ENCODE measurements around the gene LRRK2.

Gene LRRK2

GRCh38 chr12:40254455-40255085 is 29.8 kb downstream of the LRRK2 start:
- TF ChIP-seq, protein P1, sequence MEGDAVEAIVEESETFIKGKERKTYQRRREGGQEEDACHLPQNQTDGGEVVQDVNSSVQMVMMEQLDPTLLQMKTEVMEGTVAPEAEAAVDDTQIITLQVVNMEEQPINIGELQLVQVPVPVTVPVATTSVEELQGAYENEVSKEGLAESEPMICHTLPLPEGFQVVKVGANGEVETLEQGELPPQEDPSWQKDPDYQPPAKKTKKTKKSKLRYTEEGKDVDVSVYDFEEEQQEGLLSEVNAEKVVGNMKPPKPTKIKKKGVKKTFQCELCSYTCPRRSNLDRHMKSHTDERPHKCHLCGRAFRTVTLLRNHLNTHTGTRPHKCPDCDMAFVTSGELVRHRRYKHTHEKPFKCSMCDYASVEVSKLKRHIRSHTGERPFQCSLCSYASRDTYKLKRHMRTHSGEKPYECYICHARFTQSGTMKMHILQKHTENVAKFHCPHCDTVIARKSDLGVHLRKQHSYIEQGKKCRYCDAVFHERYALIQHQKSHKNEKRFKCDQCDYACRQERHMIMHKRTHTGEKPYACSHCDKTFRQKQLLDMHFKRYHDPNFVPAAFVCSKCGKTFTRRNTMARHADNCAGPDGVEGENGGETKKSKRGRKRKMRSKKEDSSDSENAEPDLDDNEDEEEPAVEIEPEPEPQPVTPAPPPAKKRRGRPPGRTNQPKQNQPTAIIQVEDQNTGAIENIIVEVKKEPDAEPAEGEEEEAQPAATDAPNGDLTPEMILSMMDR (conservative IDR thresholded peaks at IDR 0.05; ENCODE audit: control insufficient read depth, insufficient read depth, low read depth, low read length): no peak
- DNase-seq (ENCODE audit: low read depth): no peak
- no peak overlapping the region for H3K4me3 ChIP-seq (ENCODE audit: control insufficient read depth, low read depth, low read length)

DNA sequence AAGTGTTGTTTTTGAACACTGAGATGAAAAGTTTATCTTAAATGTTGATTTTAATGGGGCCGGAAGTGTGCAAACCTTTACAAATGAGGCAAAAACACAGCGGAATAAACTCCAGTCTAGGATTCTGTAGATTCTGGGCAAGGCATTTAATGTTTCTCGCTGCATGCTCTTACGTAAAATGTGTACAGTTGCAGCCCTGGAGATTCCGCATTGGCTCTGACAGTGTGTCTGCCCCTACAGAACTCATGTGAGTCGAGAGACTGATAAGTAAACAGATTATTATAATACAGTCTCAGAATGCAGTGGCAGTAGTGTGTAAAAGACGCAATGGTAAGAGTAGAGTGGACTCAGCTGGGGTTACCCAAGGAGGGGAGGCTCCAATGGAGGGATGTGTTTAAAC is 33.6 kb downstream of the LRRK2 start:
- no peak for DNase-seq (ENCODE audit: low read depth)
- no peak overlapping the region for H3K4me3 ChIP-seq (ENCODE audit: control insufficient read depth, low read depth, low read length)
- TF ChIP-seq, protein P1 (conservative IDR thresholded peaks at IDR 0.05; ENCODE audit: control insufficient read depth, insufficient read depth, low read depth, low read length): no peak

DNA sequence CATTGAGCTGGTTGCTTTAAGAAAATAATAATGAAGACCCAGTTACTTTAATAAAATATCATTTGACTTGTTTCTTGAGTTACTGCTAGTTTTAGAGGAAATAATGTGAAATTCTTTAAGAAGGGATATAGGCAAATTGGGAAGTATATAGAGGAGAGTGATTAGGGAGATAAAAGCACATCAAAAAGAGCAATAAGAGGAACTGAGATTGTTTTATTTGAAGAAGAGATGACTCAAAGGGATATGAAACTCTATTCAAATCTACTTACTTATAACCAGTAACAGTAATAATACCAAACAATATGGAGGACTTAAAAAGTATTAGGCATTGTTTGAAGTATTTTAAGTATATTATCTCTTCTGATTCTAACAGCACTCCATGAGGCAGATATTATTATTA is 37.1 kb downstream of the LRRK2 start:
- H3K4me3 ChIP-seq (ENCODE audit: control insufficient read depth, low read depth, low read length): no peak overlapping the region
- TF ChIP-seq, protein P1 (conservative IDR thresholded peaks at IDR 0.05; ENCODE audit: control insufficient read depth, insufficient read depth, low read depth, low read length): no peak
- DNase-seq (ENCODE audit: low read depth): no peak

GRCh38 chr12:40262657-40263056 is 37.9 kb downstream of the LRRK2 start:
- H3K4me3 ChIP-seq (ENCODE audit: control insufficient read depth, low read depth, low read length): no peak overlapping the region
- DNase-seq (ENCODE audit: low read depth): no peak
- TF ChIP-seq, protein P1 (conservative IDR thresholded peaks at IDR 0.05; ENCODE audit: control insufficient read depth, insufficient read depth, low read depth, low read length): no peak

GRCh38 chr12:40263616-40264409 is 39.0 kb downstream of the LRRK2 start:
- TF ChIP-seq, protein P1 (conservative IDR thresholded peaks at IDR 0.05; ENCODE audit: control insufficient read depth, insufficient read depth, low read depth, low read length): no peak
- H3K4me3 ChIP-seq (ENCODE audit: control insufficient read depth, low read depth, low read length): no peak overlapping the region
- no peak for DNase-seq (ENCODE audit: low read depth)

- TF ChIP-seq, protein P1 (conservative IDR thresholded peaks at IDR 0.05; ENCODE audit: control insufficient read depth, insufficient read depth, low read depth, low read length): no peak
- no peak for DNase-seq (ENCODE audit: low read depth)
These were observed 47.3 kb downstream of the LRRK2 start for GRCh38 chr12:40271981-40272664.

More at GRCh38 chr12:40271981-40272664, 47.3 kb downstream of the LRRK2 start:
- no peak overlapping the region for H3K4me3 ChIP-seq (ENCODE audit: control insufficient read depth, low read depth, low read length)

Data from fibroblast of mammary gland (primary cell).